GM12892 (cell line): ENCODE results near the gene MED12L.

Source experiments
- POLR2A ChIP-seq: IDR thresholded peaks from 2 replicates; pipeline ENCODE4 v1.6.1; 2011; ENCODE audit warnings: low read depth, low read length, control low read depth
- POLR2AphosphoS5 ChIP-seq: IDR thresholded peaks from 2 replicates; pipeline ENCODE4 v1.6.1; 2011; ENCODE audit warnings: low read depth, low read length, control low read depth
- TAF1 ChIP-seq: IDR thresholded peaks from 2 replicates; pipeline ENCODE4 v1.6.1; 2011; ENCODE audit warnings: low read depth, mild to moderate bottlenecking, control low read depth, low read length, borderline replicate concordance

GRCh38 chr3:151205482-151205881 lies 120.0 kb downstream of the MED12L start:
- TF ChIP-seq TAF1: no peak
- TF ChIP-seq POLR2AphosphoS5: no peak
- no peak for TF ChIP-seq POLR2A
